Naive thymus-derived CD4-positive, alpha-beta T cell (primary cell): ENCODE data around the gene OR2H2. TPM values are rescaled to one million over a fixed set of nuclear protein-coding genes. Genes with fewer than 3 reads are reported as not detected.
A peak's percentile ranks its signal among the peaks of the same experiment; 100 is the strongest.

Experiments used
- ATAC-seq: fragments of 150-1000 bp; cut with Tn5 transposase; 2 replicates; pipeline ENCODE4 v1.10.0; 2021; ENCODE audit warnings: mild to moderate bottlenecking, moderate library complexity
- CTCF ChIA-PET: fragments of 350-600 bp; sonication (Branson Sonifier 250); formaldehyde crosslinking; loops from one replicate; lab custom pipeline; 2021; ENCODE audit warnings: antibody characterized with exemption; lab: Charles Lee
- POLR2A ChIA-PET: fragments of 350-600 bp; sonication (Branson Sonifier 250); formaldehyde crosslinking; loops from one replicate; lab custom pipeline; 2021; ENCODE audit warnings: antibody characterized with exemption, inconsistent platforms; lab: Charles Lee
- DNase-seq, 9 donors: peaks; one replicate each; pipeline versions ENCODE4 v3.0.0 to v3.0.0-alpha.2; 2020 to 2022; ENCODE audit warnings: mixed read lengths in 1 of 9
- H3K27ac ChIP-seq: one replicate; pipeline ENCODE4 v1.7.0; 2013; ENCODE audit warnings: mild to moderate bottlenecking, low read depth, low read length, moderate library complexity
- H3K27me3 ChIP-seq, 2 donors: one replicate each; pipeline ENCODE4 v1.7.0; 2013; ENCODE audit warnings: low read length in 2 of 2, mild to moderate bottlenecking in 2 of 2, moderate library complexity in 2 of 2; ENCODE audit not compliant: control insufficient read depth in 2 of 2, insufficient read depth in 2 of 2
- H3K36me3 ChIP-seq, 3 experiments: 1 replicate in 2 of 3; 2 replicates in 1 of 3; pipeline ENCODE4 v1.7.0; 2013; ENCODE audit warnings: low read length in 3 of 3, mild to moderate bottlenecking in 3 of 3, moderate library complexity in 1 of 3; ENCODE audit not compliant: insufficient read depth in 3 of 3, control insufficient read depth in 2 of 3
- H3K4me1 ChIP-seq, 2 donors: one replicate each; pipeline ENCODE4 v1.7.0; 2013; ENCODE audit warnings: low read length in 2 of 2, mild to moderate bottlenecking in 2 of 2, moderate library complexity in 1 of 2; ENCODE audit not compliant: control insufficient read depth in 2 of 2, insufficient read depth in 2 of 2
- H3K4me3 ChIP-seq: 2 replicates; pipeline ENCODE4 v1.7.0; 2013; ENCODE audit warnings: mild to moderate bottlenecking, low read length
- H3K9me3 ChIP-seq, 3 experiments: 1 replicate in 2 of 3; 2 replicates in 1 of 3; pipeline ENCODE4 v1.7.0; 2013; ENCODE audit warnings: low read length in 3 of 3; ENCODE audit not compliant: control insufficient read depth in 2 of 3
- H3K27ac Mint-ChIP-seq, 9 donors: one replicate each; pipeline ENCODE4 v1.8.0; 2020 to 2022; ENCODE audit warnings: mixed read lengths in 9 of 9, mild to moderate bottlenecking in 8 of 9, moderate library complexity in 5 of 9, inconsistent platforms in 2 of 9
- H3K27me3 Mint-ChIP-seq, 5 donors: one replicate each; pipeline ENCODE4 v1.8.0; 2021 to 2022; ENCODE audit warnings: mixed read lengths in 5 of 5, mild to moderate bottlenecking in 1 of 5
- H3K36me3 Mint-ChIP-seq, 5 donors: one replicate each; pipeline ENCODE4 v1.8.0; 2020 to 2022; ENCODE audit warnings: mixed read lengths in 5 of 5, mild to moderate bottlenecking in 3 of 5, inconsistent platforms in 1 of 5
- H3K4me1 Mint-ChIP-seq, 7 donors: one replicate each; pipeline ENCODE4 v1.8.0; 2020 to 2022; ENCODE audit warnings: mixed read lengths in 7 of 7, mild to moderate bottlenecking in 3 of 7, inconsistent platforms in 1 of 7
- H3K4me3 Mint-ChIP-seq, 10 donors: one replicate each; pipeline ENCODE4 v1.8.0; 2020 to 2022; ENCODE audit warnings: mild to moderate bottlenecking in 10 of 10, mixed read lengths in 10 of 10, moderate library complexity in 6 of 10, inconsistent platforms in 2 of 10
- H3K9me3 Mint-ChIP-seq, 11 donors: one replicate each; pipeline ENCODE4 v1.8.0; 2020 to 2022; ENCODE audit warnings: mixed read lengths in 11 of 11, mild to moderate bottlenecking in 4 of 11, inconsistent platforms in 1 of 11, moderate library complexity in 1 of 11
- intact Hi-C, 2 donors: fragments of 100-400 bp; cut with micrococcal nuclease; formaldehyde crosslinking; loops; one replicate each; pipeline ENCODE4 v1.15.1; 2023
- polyA plus RNA-seq, 2 donors: library from polyadenylated mRNA; unstranded; fragments of 300-500 nt; fragmentation: Illumina TruSeq; gene quantifications; one replicate each; pipeline ENCODE4 v1.2.3, GENCODE V29; 2021
- total RNA-seq, 6 experiments: library from RNA in 5 of 6; stranded (reverse) in 5 of 6; gene quantifications; 1 replicate in 5 of 6; 2 replicates in 1 of 6; pipeline ENCODE4 v1.2.3 and lab custom pipeline; 2021 to 2026

The OR2H2 gene
- total and polyA plus RNA-seq, 7 experiments from 2014 or later: not detected

- Histone ChIP-seq H3K4me1 (peaks cover 6 to 7% of the 10 kb centered on the region in 2 donors), H3K27ac (no peak overlapping the region), H3K4me3 (no peak overlapping the region), H3K27me3 (peaks cover 5 to 8% of the 10 kb centered on the region in 2 donors), H3K9me3 (no peaks in the 10 kb centered on the region), H3K36me3 (no peaks in the 10 kb centered on the region)
- no peak overlapping the region for H3K4me3 Mint-ChIP-seq
- intact Hi-C loops: no loop called here
- ATAC-seq (no peak), DNase-seq (no peak)
- ChIA-PET CTCF (no interaction called here), POLR2A (no interaction called here)
- H3K4me1 Mint-ChIP-seq: peaks cover 10 to 19% (median 18%) of the 10 kb centered on the region in 7 donors
- peaks cover 0 to 4% (median 0%) of the 10 kb centered on the region in 11 donors for H3K9me3 Mint-ChIP-seq
- no peak overlapping the region for H3K27ac Mint-ChIP-seq
- peaks cover 0 to 9% (median under 1%) of the 10 kb centered on the region in 5 donors for H3K36me3 Mint-ChIP-seq
- peaks cover 60 to 85% (median 64%) of the 10 kb centered on the region in 5 donors for H3K27me3 Mint-ChIP-seq
Measured at GRCh38 chr6:29557320-29557719, 27.6 kb upstream of the OR2H2 start.

GRCh38 chr6:29558439-29559079 is 26.4 kb upstream of the OR2H2 start:
- H3K27ac ChIP-seq: no peak overlapping the region
- POLR2A ChIA-PET: no interaction called here
- no peaks in the 10 kb centered on the region for H3K36me3 ChIP-seq
- Mint-ChIP-seq H3K4me3 (no peak overlapping the region), H3K36me3 (peaks cover 0 to 9% (median 2%) of the 10 kb centered on the region in 5 donors), H3K27me3 (peaks cover 64 to 82% (median 71%) of the 10 kb centered on the region in 5 donors), H3K27ac (no peak overlapping the region), H3K9me3 (peaks cover 0 to 4% (median 0%) of the 10 kb centered on the region in 11 donors), H3K4me1 (peaks cover 9 to 17% (median 12%) of the 10 kb centered on the region in 7 donors)
- peaks cover 4 to 6% of the 10 kb centered on the region in 2 donors for H3K4me1 ChIP-seq
- CTCF ChIA-PET: no interaction called here
- H3K9me3 ChIP-seq: no peaks in the 10 kb centered on the region
- ATAC-seq (no peak), DNase-seq (no peak)
- no peak overlapping the region for H3K4me3 ChIP-seq
- intact Hi-C loops: no loop called here
- H3K27me3 ChIP-seq: peaks cover 5 to 8% of the 10 kb centered on the region in 2 donors

GRCh38 chr6:29559524-29560287 is 25.2 kb upstream of the OR2H2 start, which contains the start of gene UBD:
TSS of gene UBD (minus strand) at chr6:29559732. CDS start at chr6:29559701, 31 bp downstream.
- Histone ChIP-seq H3K27me3 (peaks cover 0 to under 1% of the 10 kb centered on the region in 2 donors), H3K27ac (no peak within 1 kb of the TSS), H3K4me3 (no peak within 1 kb of the TSS), H3K9me3 (no peaks in the 10 kb centered on the region), H3K36me3 (no peaks in the 10 kb centered on the region), H3K4me1 (no peaks in the 10 kb centered on the region)
- POLR2A ChIA-PET: no interaction called here
- CTCF ChIA-PET: no interaction called here
- Mint-ChIP-seq H3K27me3 (peaks cover 54 to 73% (median 63%) of the 10 kb centered on the region in 5 donors), H3K36me3 (peaks cover 0 to 5% (median under 1%) of the 10 kb centered on the region in 5 donors), H3K4me3 (no peak within 1 kb of the TSS), H3K27ac (no peak within 1 kb of the TSS), H3K4me1 (peaks cover 5 to 9% (median 6%) of the 10 kb centered on the region in 7 donors), H3K9me3 (peaks cover 0 to 4% (median 0%) of the 10 kb centered on the region in 11 donors)
- DNase-seq (no peak), ATAC-seq (no peak)
- intact Hi-C loops: no loop called here

GRCh38 chr6:29561091-29561490 is 23.8 kb upstream of the OR2H2 start:
- peaks cover 0 to 1% (median 0%) of the 10 kb centered on the region in 11 donors for H3K9me3 Mint-ChIP-seq
- intact Hi-C loops: no loop called here
- Histone ChIP-seq H3K9me3 (no peaks in the 10 kb centered on the region), H3K36me3 (no peaks in the 10 kb centered on the region), H3K27ac (no peak overlapping the region), H3K4me3 (no peak overlapping the region), H3K4me1 (no peaks in the 10 kb centered on the region), H3K27me3 (peaks cover 0 to 5% of the 10 kb centered on the region in 2 donors)
- ATAC-seq (no peak), DNase-seq (no peak)
- peaks cover 5 to 9% (median 6%) of the 10 kb centered on the region in 7 donors for H3K4me1 Mint-ChIP-seq
- H3K27me3 Mint-ChIP-seq: peaks cover 53 to 72% (median 58%) of the 10 kb centered on the region in 5 donors
- no peak overlapping the region for H3K4me3 Mint-ChIP-seq
- H3K27ac Mint-ChIP-seq: no peak overlapping the region
- ChIA-PET CTCF (no interaction called here), POLR2A (no interaction called here)
- H3K36me3 Mint-ChIP-seq: peaks cover 0 to 3% (median 0%) of the 10 kb centered on the region in 5 donors

- H3K9me3 Mint-ChIP-seq: peaks cover 0 to 1% (median 0%) of the 10 kb centered on the region in 11 donors
- peaks cover 51 to 70% (median 57%) of the 10 kb centered on the region in 5 donors for H3K27me3 Mint-ChIP-seq
- ATAC-seq (no peak), DNase-seq (no peak)
- CTCF ChIA-PET: no interaction called here
- POLR2A ChIA-PET: no interaction called here
- Histone ChIP-seq H3K36me3 (no peaks in the 10 kb centered on the region), H3K27ac (no peak overlapping the region), H3K9me3 (no peaks in the 10 kb centered on the region), H3K4me3 (no peak overlapping the region), H3K4me1 (no peaks in the 10 kb centered on the region), H3K27me3 (peaks cover 0 to 5% of the 10 kb centered on the region in 2 donors)
- H3K4me3 Mint-ChIP-seq: no peak overlapping the region
- intact Hi-C loops: no loop called here
- H3K36me3 Mint-ChIP-seq: peaks cover 0 to 3% (median 0%) of the 10 kb centered on the region in 5 donors
- no peak overlapping the region for H3K27ac Mint-ChIP-seq
- H3K4me1 Mint-ChIP-seq: peaks cover 5 to 9% (median 6%) of the 10 kb centered on the region in 7 donors
Measured at GRCh38 chr6:29561606-29562181, 23.2 kb upstream of the OR2H2 start.

- Mint-ChIP-seq H3K4me1 (peaks cover 5 to 9% (median 7%) of the 10 kb centered on the region in 7 donors), H3K27ac (peak overlapping the region in 1 of 9 donors; percentile 56), H3K9me3 (peaks cover 0 to 1% (median 0%) of the 10 kb centered on the region in 11 donors), H3K4me3 (no peak overlapping the region), H3K27me3 (peaks cover 54 to 80% (median 66%) of the 10 kb centered on the region in 5 donors), H3K36me3 (peaks cover 0 to 3% (median 0%) of the 10 kb centered on the region in 5 donors)
- H3K4me1 ChIP-seq: no peaks in the 10 kb centered on the region
- POLR2A ChIA-PET: no interaction called here
- no peak overlapping the region for H3K27ac ChIP-seq
- intact Hi-C loops: no loop called here
- H3K36me3 ChIP-seq: no peaks in the 10 kb centered on the region
- CTCF ChIA-PET: no interaction called here
- DNase-seq (no peak), ATAC-seq (no peak)
- peaks cover 2 to 5% of the 10 kb centered on the region in 2 donors for H3K27me3 ChIP-seq
- H3K4me3 ChIP-seq: no peak overlapping the region
- no peaks in the 10 kb centered on the region for H3K9me3 ChIP-seq
Measured at GRCh38 chr6:29563435-29563965, 21.4 kb upstream of the OR2H2 start.
